Colonic mucosa (tissue), 4 donors: ENCODE results near the gene CFAP157. TPM values are rescaled to one million over a fixed set of nuclear protein-coding genes. Genes with fewer than 3 reads are reported as not detected.

Source experiments
- DNase-seq: peaks from one replicate; pipeline ENCODE4 v3.0.0-alpha.2; 2020
- H3K27ac ChIP-seq: fragments of 200-600 bp; one replicate; pipeline ENCODE4 v1.8.0; 2021
- H3K27me3 ChIP-seq: fragments of 200-600 bp; one replicate; pipeline ENCODE4 v1.8.0; 2021
- H3K36me3 ChIP-seq: fragments of 200-600 bp; one replicate; pipeline ENCODE4 v1.8.0; 2021
- H3K4me1 ChIP-seq: fragments of 200-600 bp; one replicate; pipeline ENCODE4 v1.8.0; 2021; ENCODE audit warnings: mild to moderate bottlenecking
- H3K4me3 ChIP-seq: fragments of 200-600 bp; one replicate; pipeline ENCODE4 v1.8.0; 2021
- H3K9ac ChIP-seq, 2 donors: one replicate each; pipeline ENCODE4 v1.7.0; 2013; ENCODE audit warnings: control low read depth in 2 of 2, low read depth in 2 of 2, low read length in 2 of 2
- H3K9me3 ChIP-seq: fragments of 200-600 bp; one replicate; pipeline ENCODE4 v1.8.0; 2021
- CTCF ChIP-seq: fragments of 200-600 bp; IDR thresholded peaks from one replicate; pipeline ENCODE4 v1.8.0; 2022; ENCODE audit warnings: antibody characterized with exemption, mild to moderate bottlenecking
- intact Hi-C: fragments of 100-400 bp; cut with DNase I; formaldehyde crosslinking; loops from one replicate; pipeline ENCODE4 v1.14.1; 2022
- total RNA-seq, 2 donors: library from RNA; stranded (reverse); fragmentation: NEBNext Ultra II Directional in 1 of 2; extraction: Animal tissue kit (Norgen Biotek cat#: 25700) in 1 of 2; gene quantifications; one replicate each; pipeline ENCODE4 v1.2.1, GENCODE V29; 2021
- donor health status: healthy.
- donor health status: DM: no; HTN: no; CAD: no.
- donor health status: DM: no; HTN: no; CAD: no.

Gene CFAP157
- total RNA-seq, 2 donors from 2014 or later = 0.12 TPM; not detected in 1

GRCh38 chr9:127761061-127761460 is 54.3 kb downstream of the CFAP157 start:
- no peaks in the 10 kb centered on the region for H3K4me1 ChIP-seq
- no peaks in the 10 kb centered on the region for H3K27me3 ChIP-seq
- H3K27ac ChIP-seq = no peak overlapping the region
- H3K9me3 ChIP-seq = no peaks in the 10 kb centered on the region
- no peak overlapping the region for H3K9ac ChIP-seq
- intact Hi-C loops = no loop called here
- no peak overlapping the region for H3K4me3 ChIP-seq
- H3K36me3 ChIP-seq = no peaks in the 10 kb centered on the region
- DNase-seq = no peak
- no peak for TF ChIP-seq CTCF

GRCh38 chr9:127761491-127761956 is 54.7 kb downstream of the CFAP157 start:
- H3K9me3 ChIP-seq = no peaks in the 10 kb centered on the region
- no peaks in the 10 kb centered on the region for H3K36me3 ChIP-seq
- no peak overlapping the region for H3K27ac ChIP-seq
- no peak overlapping the region for H3K9ac ChIP-seq
- no peaks in the 10 kb centered on the region for H3K4me1 ChIP-seq
- no peak for TF ChIP-seq CTCF
- H3K27me3 ChIP-seq = no peaks in the 10 kb centered on the region
- no peak overlapping the region for H3K4me3 ChIP-seq
- intact Hi-C loops = no loop called here
- no peak for DNase-seq

- Histone ChIP-seq H3K4me3 (no peak overlapping the region), H3K9ac (no peak overlapping the region), H3K9me3 (no peaks in the 10 kb centered on the region), H3K4me1 (no peaks in the 10 kb centered on the region), H3K36me3 (no peaks in the 10 kb centered on the region), H3K27ac (no peak overlapping the region), H3K27me3 (no peaks in the 10 kb centered on the region)
- no peak for DNase-seq
- intact Hi-C loops = no loop called here
- TF ChIP-seq CTCF = no peak
These were observed 55.4 kb downstream of the CFAP157 start for GRCh38 chr9:127762111-127762676.

- H3K27ac ChIP-seq = no peak overlapping the region
- H3K36me3 ChIP-seq = no peaks in the 10 kb centered on the region
- peak overlapping the region in 1 of 2 donors; percentile 12 for H3K9ac ChIP-seq
- no peaks in the 10 kb centered on the region for H3K27me3 ChIP-seq
- peak; percentile 43 for TF ChIP-seq CTCF
- DNase-seq = no peak
- H3K9me3 ChIP-seq = no peaks in the 10 kb centered on the region
- H3K4me1 ChIP-seq = no peaks in the 10 kb centered on the region
- H3K4me3 ChIP-seq = no peak overlapping the region
- intact Hi-C loops = no loop called here
These were observed 57.2 kb downstream of the CFAP157 start for GRCh38 chr9:127763918-127764384.

- H3K27ac ChIP-seq = no peak overlapping the region
- DNase-seq = no peak
- no peak for TF ChIP-seq CTCF
- no peaks in the 10 kb centered on the region for H3K9me3 ChIP-seq
- H3K27me3 ChIP-seq = no peaks in the 10 kb centered on the region
- no peaks in the 10 kb centered on the region for H3K36me3 ChIP-seq
- H3K4me3 ChIP-seq = no peak overlapping the region
- H3K4me1 ChIP-seq = peaks cover under 1% of the 10 kb centered on the region
- H3K9ac ChIP-seq = no peak overlapping the region
- intact Hi-C loops = no loop called here
These were observed 58.6 kb downstream of the CFAP157 start for GRCh38 chr9:127765418-127765817.

Other genes starting within 250 kb of the CFAP157 start
- 10 to 100 TPM in 1 of 2 donors, 1 to 10 TPM in 1; 8.2 to 15.8 TPM for gene STXBP1, start 94.7 kb upstream of the CFAP157 start, total RNA-seq
- gene PTRH1, start 8.7 kb downstream of the CFAP157 start, total RNA-seq = 10 to 100 TPM in 1 of 2 donors, 1 to 10 TPM in 1; 8.9 to 23.8 TPM
- under 1 TPM; 0.05 to 0.07 TPM for gene TTC16, start 9.1 kb downstream of the CFAP157 start, total RNA-seq
- gene TOR2A, start 28.3 kb downstream of the CFAP157 start, total RNA-seq = 10 to 100 TPM; 25.8 to 29.8 TPM
- 1 to 10 TPM; 3.5 TPM for gene SH2D3C, start 71.7 kb downstream of the CFAP157 start, total RNA-seq
- 10 to 100 TPM; 64.0 to 77.7 TPM for gene CDK9, start 79.0 kb downstream of the CFAP157 start, total RNA-seq
- 10 to 100 TPM; 31.6 to 55.1 TPM for gene FPGS, start 95.9 kb downstream of the CFAP157 start, total RNA-seq
- gene ENG, start 147.7 kb downstream of the CFAP157 start, total RNA-seq = 10 to 100 TPM; 15.4 to 34.5 TPM
- gene AK1, start 170.7 kb downstream of the CFAP157 start, total RNA-seq = 100 to 1,000 TPM; 159 to 166 TPM
- gene ST6GALNAC6, start 192.6 kb downstream of the CFAP157 start, total RNA-seq = 100 to 1,000 TPM; 251 to 279 TPM
- gene ST6GALNAC4, start 210.1 kb downstream of the CFAP157 start, total RNA-seq = 10 to 100 TPM; 25.4 to 66.5 TPM
- under 1 TPM; 0.85 to 0.89 TPM for gene PIP5KL1, start 223.8 kb downstream of the CFAP157 start, total RNA-seq
- 10 to 100 TPM; 25.7 to 38.9 TPM for gene DPM2, start 230.9 kb downstream of the CFAP157 start, total RNA-seq